H1 (cell line): ENCODE data around the gene OR8H2. TPM values are rescaled to one million over a fixed set of nuclear protein-coding genes. Genes with fewer than 3 reads are reported as not detected.

Experiments
- CTCF ChIA-PET: fragments of 300-600 bp; sonication (Branson Sonifier 250); formaldehyde crosslinking; loops from one replicate; lab custom pipeline; 2021; ENCODE audit not compliant: partially characterized antibody; lab: Charles Lee
- POLR2A ChIA-PET: fragments of 300-600 bp; sonication (Branson Sonifier 250); formaldehyde crosslinking; loops from one replicate; lab custom pipeline; 2021; ENCODE audit warnings: inconsistent platforms; ENCODE audit not compliant: partially characterized antibody; lab: Charles Lee
- DNase-seq, 2 experiments: peaks; one replicate each; pipeline versions ENCODE4 v3.0.0 to v3.0.0-alpha.2; 2010 to 2022; ENCODE audit warnings: low spot score in 2 of 2, low read depth in 1 of 2, mixed read lengths in 1 of 2
- FAIRE-seq: peaks from 2 replicates; lab custom pipeline; 2011; peaks lifted over from hg19 to GRCh38; lab: Jason Lieb, UNC
- H2AFZ ChIP-seq: 2 replicates; pipeline ENCODE4 v1.8.1; 2012; ENCODE audit warnings: low read length, inconsistent platforms
- H2AK5ac ChIP-seq: 2 replicates; pipeline ENCODE4 v1.6.1; 2013; ENCODE audit warnings: low read depth, low read length
- H2BK120ac ChIP-seq: replicated peaks from 2 replicates; pipeline ENCODE3; 2013; ENCODE audit warnings: low read depth, low read length, inconsistent platforms
- H2BK12ac ChIP-seq: 2 replicates; pipeline ENCODE4 v1.6.1; 2013; ENCODE audit warnings: low read depth, low read length
- H2BK15ac ChIP-seq: 2 replicates; pipeline ENCODE4 v1.6.1; 2013; ENCODE audit warnings: low read length
- H2BK20ac ChIP-seq: 2 replicates; pipeline ENCODE4 v1.6.1; 2013; ENCODE audit warnings: low read length
- H2BK5ac ChIP-seq: 2 replicates; pipeline ENCODE4 v1.6.1; 2013; ENCODE audit warnings: low read depth, low read length
- H3K14ac ChIP-seq: 2 replicates; pipeline ENCODE4 v1.6.1; 2013; ENCODE audit warnings: inconsistent platforms; ENCODE audit not compliant: insufficient read length
- H3K18ac ChIP-seq: 2 replicates; pipeline ENCODE4 v1.6.1; 2013; ENCODE audit warnings: low read length; ENCODE audit errors: extremely low read depth
- H3K23ac ChIP-seq: 2 replicates; pipeline ENCODE4 v1.6.1; 2013; ENCODE audit warnings: inconsistent platforms; ENCODE audit not compliant: insufficient read length
- H3K23me2 ChIP-seq: 2 replicates; pipeline ENCODE4 v1.6.1; 2013; ENCODE audit warnings: low read depth, low read length
- H3K27ac ChIP-seq: 2 replicates; pipeline ENCODE4 v1.6.1; 2011; ENCODE audit warnings: low read depth, low read length, inconsistent platforms
- H3K27me3 ChIP-seq, 4 experiments: replicated peaks in 1 of 4; 1 replicate in 1 of 4; 2 replicates in 3 of 4; pipeline versions ENCODE4 v1.6.1 to v1.8.1; 2011 to 2013; ENCODE audit warnings: low read length in 3 of 4, mild to moderate bottlenecking in 3 of 4, inconsistent platforms in 2 of 4, mixed read lengths in 2 of 4, moderate library complexity in 1 of 4; ENCODE audit not compliant: control insufficient read depth in 3 of 4, insufficient read depth in 3 of 4; ENCODE audit errors: extremely low read depth in 1 of 4
- H3K36me3 ChIP-seq, 4 experiments: 2 replicates each; pipeline versions ENCODE4 v1.6.1 to v1.8.1; 2011 to 2013; ENCODE audit warnings: mild to moderate bottlenecking in 4 of 4, low read length in 3 of 4, moderate library complexity in 2 of 4, control low read depth in 1 of 4, inconsistent platforms in 1 of 4; ENCODE audit not compliant: insufficient read depth in 4 of 4, control insufficient read depth in 2 of 4
- H3K4ac ChIP-seq: replicated peaks from 2 replicates; pipeline ENCODE3; 2013; ENCODE audit warnings: low read length, low read depth, mixed read lengths, inconsistent platforms; ENCODE audit not compliant: insufficient read length
- H3K4me1 ChIP-seq, 4 experiments: replicated peaks in 1 of 4; 1 replicate in 1 of 4; 2 replicates in 3 of 4; pipeline versions ENCODE4 v1.6.1 to v1.8.1; 2011 to 2013; ENCODE audit warnings: low read length in 3 of 4, inconsistent platforms in 2 of 4, mixed read lengths in 1 of 4; ENCODE audit not compliant: insufficient read depth in 4 of 4, control insufficient read depth in 3 of 4
- H3K4me2 ChIP-seq, 2 experiments: 2 replicates each; pipeline versions ENCODE4 v1.6.1 to v1.8.1; 2011 to 2013; ENCODE audit warnings: low read depth in 2 of 2, low read length in 2 of 2, control low read depth in 1 of 2, inconsistent platforms in 1 of 2, mild to moderate bottlenecking in 1 of 2; ENCODE audit not compliant: insufficient read depth in 1 of 2
- H3K4me3 ChIP-seq, 4 experiments: fragments of 200-600, 300-600 bp in 1 of 4; sonication (generic), shearing (Covaris generic), sonication (Bioruptor Twin) in 1 of 4; 2 replicates each; pipeline versions ENCODE4 v1.5.1 to v1.8.1; 2011 to 2016; ENCODE audit warnings: low read length in 4 of 4, low read depth in 3 of 4, control low read depth in 2 of 4, inconsistent platforms in 2 of 4, mild to moderate bottlenecking in 2 of 4, mixed read lengths in 1 of 4, moderate library complexity in 1 of 4; ENCODE audit not compliant: insufficient read depth in 2 of 4; ENCODE audit errors: extremely low read depth in 1 of 4
- H3K56ac ChIP-seq: replicated peaks from 2 replicates; pipeline ENCODE3; 2013; ENCODE audit warnings: low read depth, mild to moderate bottlenecking, mixed read lengths, low read length, inconsistent platforms; ENCODE audit not compliant: insufficient read length
- H3K79me1 ChIP-seq: 2 replicates; pipeline ENCODE4 v1.6.1; 2013; ENCODE audit warnings: low read depth, low read length, control low read depth
- H3K79me2 ChIP-seq, 2 experiments: 2 replicates each; pipeline versions ENCODE4 v1.6.1 to v1.8.1; 2012 to 2013; ENCODE audit warnings: low read length in 2 of 2, mild to moderate bottlenecking in 2 of 2, inconsistent platforms in 1 of 2; ENCODE audit not compliant: insufficient read depth in 2 of 2, control insufficient read depth in 1 of 2
- H3K9ac ChIP-seq, 4 experiments: replicated peaks in 1 of 4; 1 replicate in 1 of 4; 2 replicates in 3 of 4; pipeline versions ENCODE4 v1.6.1 to v1.8.1; 2011 to 2013; ENCODE audit warnings: low read depth in 3 of 4, low read length in 3 of 4, control low read depth in 2 of 4, mild to moderate bottlenecking in 2 of 4, moderate library complexity in 2 of 4, inconsistent platforms in 1 of 4; ENCODE audit errors: extremely low read depth in 1 of 4
- H3K9me3 ChIP-seq, 2 experiments: 2 replicates each; pipeline versions ENCODE4 v1.6.1 to v1.8.1; 2012 to 2013; ENCODE audit warnings: mild to moderate bottlenecking in 2 of 2, moderate library complexity in 2 of 2, control low read depth in 1 of 2, inconsistent platforms in 1 of 2, low read depth in 1 of 2, low read length in 1 of 2, mixed read lengths in 1 of 2; ENCODE audit not compliant: insufficient read depth in 2 of 2
- H4K20me1 ChIP-seq, 2 experiments: replicated peaks in 1 of 2; 2 replicates each; pipeline versions ENCODE3 to v1.8.1; 2011 to 2013; ENCODE audit warnings: inconsistent platforms in 2 of 2, low read length in 2 of 2, mild to moderate bottlenecking in 1 of 2; ENCODE audit not compliant: insufficient read depth in 2 of 2, control insufficient read depth in 1 of 2
- H4K5ac ChIP-seq: 2 replicates; pipeline ENCODE4 v1.6.1; 2013; ENCODE audit warnings: low read length, low read depth, mixed read lengths, inconsistent platforms; ENCODE audit not compliant: insufficient read length
- H4K8ac ChIP-seq: 2 replicates; pipeline ENCODE4 v1.8.0; 2013; ENCODE audit warnings: mild to moderate bottlenecking, moderate library complexity, low read length, inconsistent platforms; ENCODE audit not compliant: insufficient read depth; ENCODE audit errors: extremely low read depth
- H4K91ac ChIP-seq: replicated peaks from 2 replicates; pipeline ENCODE3; 2013; ENCODE audit warnings: low read length, mixed read lengths, inconsistent platforms; ENCODE audit not compliant: insufficient read length
- CBX5 ChIP-seq: fragments of 300-800, 300-1000 bp; sonication (generic); IDR thresholded peaks from 2 replicates; pipeline ENCODE4 v1.7.1; 2016; ENCODE audit warnings: antibody characterized with exemption, low read length, low read depth
- CEBPB ChIP-seq: IDR thresholded peaks from 2 replicates; pipeline ENCODE4 v1.6.1; 2012; ENCODE audit warnings: low read depth, low read length
- CHD2 ChIP-seq: IDR thresholded peaks from 2 replicates; pipeline ENCODE4 v1.6.1; 2012; ENCODE audit warnings: low read length, improper control_type of control experiment
- GABPA ChIP-seq: IDR thresholded peaks from 2 replicates; pipeline ENCODE4 v1.6.1; 2011; ENCODE audit warnings: mild to moderate bottlenecking, low read length, moderate library complexity, borderline replicate concordance; ENCODE audit not compliant: insufficient read depth
- HDAC6 ChIP-seq: IDR thresholded peaks from one replicate; pipeline ENCODE4 v1.7.1; 2012; ENCODE audit warnings: low read depth, mild to moderate bottlenecking, inconsistent platforms, low read length, moderate library complexity
- MAFK ChIP-seq: IDR thresholded peaks from 2 replicates; pipeline ENCODE4 v1.6.1; 2012; ENCODE audit warnings: low read depth, mild to moderate bottlenecking, improper control_type of control experiment, low read length
- RBBP5 ChIP-seq: IDR thresholded peaks from 2 replicates; pipeline ENCODE4 v1.7.1; 2012; ENCODE audit warnings: low read depth, mild to moderate bottlenecking, inconsistent platforms, low read length, moderate library complexity, borderline replicate concordance
- RFX5 ChIP-seq: IDR thresholded peaks from 2 replicates; pipeline ENCODE4 v1.6.1; 2011; ENCODE audit warnings: low read depth, low read length, improper control_type of control experiment, borderline replicate concordance
- SP4 ChIP-seq: IDR thresholded peaks from 2 replicates; pipeline ENCODE4 v1.6.1; 2012; ENCODE audit warnings: low read length, inconsistent platforms
- TAF7 ChIP-seq: optimal IDR thresholded peaks from 2 replicates; pipeline ENCODE3; 2011; ENCODE audit warnings: low read depth, mild to moderate bottlenecking, inconsistent platforms, low read length, moderate library complexity, borderline replicate concordance
- TEAD4 ChIP-seq: IDR thresholded peaks from 2 replicates; pipeline ENCODE4 v1.6.1; 2012; ENCODE audit warnings: low read depth, low read length, inconsistent platforms, mixed read lengths
- polyA plus RNA-seq, 7 experiments: library from polyadenylated mRNA; depleted of rRNA in 3 of 7; stranded (reverse) in 5 of 7; unstranded in 2 of 7; fragments of >200 nt in 5 of 7; fragments of 200-250 nt in 2 of 7; gene quantifications; 1 replicate in 5 of 7; 2 replicates in 1 of 7; 4 replicates in 1 of 7; pipeline versions ENCODE4 v1.2.1 to v1.2.3, GENCODE V29; 2011 to 2013; ENCODE audit warnings: missing spikeins in 2 of 7, mixed read lengths in 2 of 7
- total RNA-seq: library from RNA; stranded (reverse); fragmentation: NEBNext Ultra II Directional; extraction: Animal tissue kit (Norgen Biotek cat#: 25700); gene quantifications from 2 replicates; pipeline ENCODE4 v1.2.1, GENCODE V29; 2021

Gene OR8H2
- total and polyA plus RNA-seq, 2 of the 8 experiments (the other 6 are each of a cell fraction or from before 2014, with no cell fraction given), result not detected

- Histone ChIP-seq H3K56ac (no peak within 1 kb of the TSS), H2AFZ (no peak within 1 kb of the TSS), H3K79me2 (no peaks in the 10 kb centered on the region), H2BK20ac (no peak within 1 kb of the TSS), H2AK5ac (no peak within 1 kb of the TSS), H3K79me1 (no peaks in the 10 kb centered on the region), H2BK15ac (no peak within 1 kb of the TSS), H4K5ac (no peak within 1 kb of the TSS), H2BK120ac (no peak within 1 kb of the TSS), H3K4me1 (no peaks in the 10 kb centered on the region), H3K14ac (no peak within 1 kb of the TSS), H3K36me3 (no peaks in the 10 kb centered on the region), H3K9me3 (0 out of 4 replicates have a peak, but pooled peaks cover 0 to 6% of the 10 kb centered on the region in 2 experiments), H4K8ac (no peak within 1 kb of the TSS), H2BK5ac (no peak within 1 kb of the TSS), H3K4ac (no peak within 1 kb of the TSS), H3K27ac (no peak within 1 kb of the TSS), H4K20me1 (no peaks in the 10 kb centered on the region), H3K18ac (no peak within 1 kb of the TSS), H3K4me2 (no peak within 1 kb of the TSS), H3K23me2 (no peaks in the 10 kb centered on the region), H2BK12ac (no peak within 1 kb of the TSS), H3K27me3 (no peaks in the 10 kb centered on the region), H3K4me3 (no peak within 1 kb of the TSS), H4K91ac (no peak within 1 kb of the TSS), H3K9ac (no peak within 1 kb of the TSS), H3K23ac (no peak within 1 kb of the TSS)
- TF ChIP-seq TAF7, result no peak
- no peak for TF ChIP-seq CHD2
- TF ChIP-seq HDAC6, result no peak
- TF ChIP-seq TEAD4, result no peak
- TF ChIP-seq MAFK, result no peak
- no peak for TF ChIP-seq RFX5
- no peak for TF ChIP-seq CEBPB
- TF ChIP-seq GABPA, result no peak
- TF ChIP-seq CBX5, result no peak
- no peak for TF ChIP-seq SP4
- TF ChIP-seq RBBP5, result no peak
- ChIA-PET POLR2A (no interaction called here), CTCF (no interaction called here)
- no peak for DNase-seq
- FAIRE-seq, result no peak
Measured at GRCh38 chr11:56140151-56140661, 36.7 kb downstream of the OR8H2 start, which contains the start of gene OR8J3. Gene OR8J3 (minus strand): TSS chr11:56140201. CDS start chr11:56137718, 2,483 bp downstream.
